Retinal pigment epithelial cell (primary cell): ENCODE results near the gene R3HDM2.
A peak's percentile ranks its signal among the peaks of the same experiment; 100 is the strongest.

Experiments
- DNase-seq: peaks from one replicate; pipeline ENCODE4 v3.0.0-alpha.2; 2010; ENCODE audit warnings: low read depth
- H3K4me3 ChIP-seq: 2 replicates; pipeline ENCODE4 v1.5.1; 2011; ENCODE audit warnings: mild to moderate bottlenecking, low read length, control low read depth, moderate library complexity
- TF ChIP-seq, protein P1 (sequence below): conservative IDR thresholded peaks from 2 replicates; pipeline ENCODE4 v1.5.1; 2011; ENCODE audit warnings: low read depth, low read length, control low read depth, inconsistent platforms

The R3HDM2 gene

DNA sequence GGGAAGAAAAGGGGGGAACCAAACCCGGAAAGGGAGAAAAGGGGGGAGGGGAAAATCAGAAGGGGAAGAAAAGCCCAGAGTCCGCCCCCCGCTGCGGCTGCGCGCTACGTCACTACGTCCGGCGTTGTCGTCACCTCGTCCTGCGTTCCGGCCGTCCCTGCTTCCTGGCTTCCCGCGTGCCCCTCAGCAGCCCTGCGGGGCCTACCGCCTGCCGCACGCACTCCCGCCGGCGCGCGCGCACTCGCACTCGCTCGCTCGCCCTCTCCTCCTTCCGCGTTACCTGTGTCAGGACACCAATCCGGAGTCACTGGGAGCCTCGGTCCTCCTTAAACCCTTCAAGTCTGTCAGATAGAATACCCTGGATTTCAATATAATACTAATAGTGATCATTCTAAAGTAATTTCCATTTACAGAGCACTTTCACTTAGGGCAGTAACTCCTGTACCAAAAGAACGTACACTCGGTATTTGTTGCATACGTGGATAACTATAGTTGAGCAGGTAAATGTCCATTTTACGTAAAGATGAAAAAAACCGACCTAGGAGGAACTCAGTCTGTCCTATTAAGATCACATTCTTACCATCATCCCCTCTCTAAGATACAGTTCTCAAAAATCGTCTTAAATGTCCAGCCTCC, at the start of gene R3HDM2:
Gene R3HDM2 (minus strand): TSS at position 113 of the 636 bp plus-strand sequence. CDS start 120,615 bp downstream, outside the sequence.
- TF ChIP-seq, protein P1, sequence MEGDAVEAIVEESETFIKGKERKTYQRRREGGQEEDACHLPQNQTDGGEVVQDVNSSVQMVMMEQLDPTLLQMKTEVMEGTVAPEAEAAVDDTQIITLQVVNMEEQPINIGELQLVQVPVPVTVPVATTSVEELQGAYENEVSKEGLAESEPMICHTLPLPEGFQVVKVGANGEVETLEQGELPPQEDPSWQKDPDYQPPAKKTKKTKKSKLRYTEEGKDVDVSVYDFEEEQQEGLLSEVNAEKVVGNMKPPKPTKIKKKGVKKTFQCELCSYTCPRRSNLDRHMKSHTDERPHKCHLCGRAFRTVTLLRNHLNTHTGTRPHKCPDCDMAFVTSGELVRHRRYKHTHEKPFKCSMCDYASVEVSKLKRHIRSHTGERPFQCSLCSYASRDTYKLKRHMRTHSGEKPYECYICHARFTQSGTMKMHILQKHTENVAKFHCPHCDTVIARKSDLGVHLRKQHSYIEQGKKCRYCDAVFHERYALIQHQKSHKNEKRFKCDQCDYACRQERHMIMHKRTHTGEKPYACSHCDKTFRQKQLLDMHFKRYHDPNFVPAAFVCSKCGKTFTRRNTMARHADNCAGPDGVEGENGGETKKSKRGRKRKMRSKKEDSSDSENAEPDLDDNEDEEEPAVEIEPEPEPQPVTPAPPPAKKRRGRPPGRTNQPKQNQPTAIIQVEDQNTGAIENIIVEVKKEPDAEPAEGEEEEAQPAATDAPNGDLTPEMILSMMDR: no peak

DNA sequence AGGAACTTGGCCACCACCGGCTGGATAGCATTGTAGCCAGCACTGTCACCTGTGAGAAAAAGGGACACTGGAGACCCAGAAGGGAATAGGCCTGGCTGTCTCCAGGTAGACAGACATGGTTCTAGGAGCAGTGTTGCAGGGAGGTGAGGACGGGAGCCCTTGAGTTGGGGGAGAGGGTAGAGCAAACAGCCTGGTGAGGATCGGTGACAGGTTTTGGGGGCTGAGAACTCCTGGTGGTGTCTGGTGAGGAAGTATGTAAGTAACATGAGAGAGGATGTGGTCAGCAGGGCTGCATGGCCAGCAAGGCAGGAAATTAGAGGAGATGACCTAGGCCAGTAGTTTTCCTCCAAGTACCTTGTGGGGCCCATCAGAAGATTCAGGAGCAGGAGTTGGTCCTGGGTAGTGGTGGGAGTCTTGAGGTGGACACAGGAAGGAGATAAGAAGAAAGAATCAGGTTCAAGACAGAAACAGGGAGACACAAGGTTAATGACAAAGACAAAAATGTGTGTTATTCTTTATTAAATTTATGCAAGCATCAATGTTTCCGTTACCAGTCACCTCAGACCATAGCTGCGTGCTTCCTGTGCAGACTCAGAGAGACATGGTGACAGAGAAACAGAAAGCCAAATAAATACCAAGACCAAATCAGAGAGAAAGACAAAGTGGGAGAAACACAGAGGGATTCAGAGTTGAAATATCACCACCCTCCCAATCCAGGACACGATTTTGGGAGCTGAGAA, 48.7 kb upstream of the R3HDM2 start, which contains the start of gene ARHGAP9:
Gene ARHGAP9 (minus strand): TSS at position 491 of the 740 bp plus-strand sequence. CDS start 460 bp downstream, at position 31.
- TF ChIP-seq, protein P1: no peak
- no peak for DNase-seq
- H3K4me3 ChIP-seq: no peak within 1 kb of the TSS

More for the DNA sequence above, at the start of gene R3HDM2:
- peak within 1 kb of the TSS; percentile 69 for H3K4me3 ChIP-seq
- peak; percentile 85 for DNase-seq

GRCh38 chr12:57479043-57479375, 48.2 kb upstream of the R3HDM2 start:
- no peak overlapping the region for H3K4me3 ChIP-seq
- DNase-seq: no peak
- TF ChIP-seq, protein P1: no peak

- H3K4me3 ChIP-seq: no peak overlapping the region
- TF ChIP-seq, protein P1: no peak
- DNase-seq: no peak
Observed at GRCh38 chr12:57477710-57478681, 47.2 kb upstream of the R3HDM2 start.

DNA sequence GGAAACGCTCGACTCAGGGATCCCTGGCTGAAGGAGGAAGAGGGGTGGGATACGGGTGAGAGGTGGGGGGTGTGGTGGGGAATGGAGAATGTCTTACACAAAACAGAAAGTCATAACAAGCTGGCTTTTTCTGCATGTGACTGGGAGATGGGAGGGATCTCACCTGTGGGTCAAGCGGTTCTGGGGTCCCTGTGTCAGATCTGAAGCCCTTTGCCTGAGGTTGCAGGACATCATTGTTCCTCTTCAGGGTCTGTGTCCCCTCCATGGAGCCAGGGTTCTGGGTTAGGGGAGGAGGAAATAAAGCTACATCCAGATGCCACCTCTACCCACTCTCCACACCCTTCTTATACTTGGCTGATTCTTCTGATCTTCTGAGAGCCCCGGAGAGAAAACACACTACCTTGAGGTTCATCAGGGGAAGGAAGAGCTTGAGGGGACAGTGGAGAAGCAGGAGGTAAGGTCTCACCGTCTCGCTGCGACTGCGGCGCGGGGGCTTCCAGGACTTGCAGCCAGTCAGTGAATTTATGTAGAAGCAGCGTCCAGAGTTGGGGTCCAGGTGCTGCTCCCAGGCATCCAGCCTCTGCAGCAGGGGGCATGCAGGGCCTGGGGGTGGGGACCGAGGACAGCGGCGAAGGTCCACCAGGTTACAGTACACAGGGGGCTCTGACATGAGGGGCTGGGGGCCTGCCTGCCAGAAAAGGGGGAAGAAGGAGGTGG, 46.3 kb upstream of the R3HDM2 start:
- DNase-seq: no peak
- H3K4me3 ChIP-seq: no peak overlapping the region
- TF ChIP-seq, protein P1: no peak
